Spleen (tissue), 7 donors: ENCODE data around the gene TBC1D22B.

ENCODE experiments used
- POLR2AphosphoS5 ChIP-seq, 3 donors: sonication (generic); formaldehyde crosslinking; IDR thresholded peaks; one replicate each; pipeline ENCODE4 v1.5.1; 2017; ENCODE audit warnings: antibody characterized with exemption in 3 of 3
- TF ChIP-seq, protein P1 (sequence below), 11 experiments: fragments of 200-600 bp in 7 of 11; fragments of 450-650 bp in 4 of 11; sonication (generic) in 4 of 11; IDR thresholded peaks in 8 of 11; conservative IDR thresholded peaks in 3 of 11; 1 replicate in 7 of 11; 2 replicates in 4 of 11; pipeline versions ENCODE4 v1.4.0 to v1.8.0; 2016 to 2021; ENCODE audit warnings: antibody characterized with exemption in 11 of 11, inconsistent platforms in 4 of 11, mild to moderate bottlenecking in 1 of 11
- donor health status: DM: no; HTN: no; CAD: no; lungs with moderate emphysema.
- donor health status: DM: no; HTN: no; CAD: no.
- donor health status: DM: no; HTN: no; CAD: no.

DNA sequence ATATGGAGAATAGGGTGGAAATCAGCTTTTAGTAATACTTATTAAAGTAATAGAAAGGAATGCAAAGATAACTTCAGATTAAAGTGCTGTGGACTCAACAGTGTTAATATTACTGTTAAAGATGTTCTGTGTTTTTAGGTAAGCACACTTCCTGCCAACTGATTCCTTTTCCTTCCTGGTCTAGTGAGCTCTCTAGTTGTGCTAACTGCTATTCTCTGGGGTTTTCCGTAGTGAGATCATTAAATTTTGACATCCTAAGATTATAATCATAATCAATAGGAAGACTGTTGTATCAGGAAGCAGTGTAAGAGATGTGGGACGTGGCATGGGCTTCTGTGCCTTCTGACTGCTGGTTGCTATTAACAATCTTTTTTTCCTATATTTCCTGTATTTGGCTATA is 1.6 kb downstream of the TBC1D22B start:
- TF ChIP-seq POLR2AphosphoS5 (IDR thresholded peaks at IDR 0.05): no peak
- TF ChIP-seq, protein P1, sequence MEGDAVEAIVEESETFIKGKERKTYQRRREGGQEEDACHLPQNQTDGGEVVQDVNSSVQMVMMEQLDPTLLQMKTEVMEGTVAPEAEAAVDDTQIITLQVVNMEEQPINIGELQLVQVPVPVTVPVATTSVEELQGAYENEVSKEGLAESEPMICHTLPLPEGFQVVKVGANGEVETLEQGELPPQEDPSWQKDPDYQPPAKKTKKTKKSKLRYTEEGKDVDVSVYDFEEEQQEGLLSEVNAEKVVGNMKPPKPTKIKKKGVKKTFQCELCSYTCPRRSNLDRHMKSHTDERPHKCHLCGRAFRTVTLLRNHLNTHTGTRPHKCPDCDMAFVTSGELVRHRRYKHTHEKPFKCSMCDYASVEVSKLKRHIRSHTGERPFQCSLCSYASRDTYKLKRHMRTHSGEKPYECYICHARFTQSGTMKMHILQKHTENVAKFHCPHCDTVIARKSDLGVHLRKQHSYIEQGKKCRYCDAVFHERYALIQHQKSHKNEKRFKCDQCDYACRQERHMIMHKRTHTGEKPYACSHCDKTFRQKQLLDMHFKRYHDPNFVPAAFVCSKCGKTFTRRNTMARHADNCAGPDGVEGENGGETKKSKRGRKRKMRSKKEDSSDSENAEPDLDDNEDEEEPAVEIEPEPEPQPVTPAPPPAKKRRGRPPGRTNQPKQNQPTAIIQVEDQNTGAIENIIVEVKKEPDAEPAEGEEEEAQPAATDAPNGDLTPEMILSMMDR (IDR thresholded peaks at IDR 0.05 in 8 of 11, conservative IDR thresholded peaks at IDR 0.05 in 3 of 11): no peak
